H9 (cell line): ENCODE results near the gene ASB15. TPM values are rescaled to one million over a fixed set of nuclear protein-coding genes. Genes with fewer than 3 reads are reported as not detected.

ENCODE experiments used
- DNase-seq: peaks from one replicate; pipeline ENCODE4 v3.0.0-alpha.2; 2017
- H2AFZ ChIP-seq: one replicate; pipeline ENCODE4 v1.6.1; 2013; ENCODE audit warnings: mild to moderate bottlenecking, low read length, control low read depth, moderate library complexity
- H2AK5ac ChIP-seq: 2 replicates; pipeline ENCODE4 v1.6.1; 2013; ENCODE audit warnings: low read length, control low read depth, mixed read lengths; ENCODE audit not compliant: insufficient read length
- H2BK120ac ChIP-seq: one replicate; pipeline ENCODE4 v1.6.1; 2013; ENCODE audit warnings: low read depth, mild to moderate bottlenecking, low read length, control low read depth, inconsistent platforms; ENCODE audit not compliant: poor library complexity, severe bottlenecking
- H2BK12ac ChIP-seq: 2 replicates; pipeline ENCODE4 v1.6.1; 2013; ENCODE audit warnings: low read length, control low read depth, mixed read lengths, low read depth; ENCODE audit not compliant: insufficient read length
- H2BK15ac ChIP-seq: 2 replicates; pipeline ENCODE4 v1.6.1; 2013; ENCODE audit warnings: low read depth, low read length, control low read depth
- H2BK20ac ChIP-seq: one replicate; pipeline ENCODE4 v1.6.1; 2013; ENCODE audit warnings: low read depth, mild to moderate bottlenecking, low read length, control low read depth, inconsistent platforms; ENCODE audit not compliant: poor library complexity, severe bottlenecking
- H2BK5ac ChIP-seq: 2 replicates; pipeline ENCODE4 v1.6.1; 2013; ENCODE audit warnings: low read length, control low read depth, mixed read lengths; ENCODE audit not compliant: insufficient read length
- H3K14ac ChIP-seq: 2 replicates; pipeline ENCODE4 v1.6.1; 2013; ENCODE audit warnings: low read length, control low read depth; ENCODE audit not compliant: insufficient read depth
- H3K18ac ChIP-seq: 2 replicates; pipeline ENCODE4 v1.6.1; 2013; ENCODE audit warnings: low read depth, mild to moderate bottlenecking, mixed read lengths, low read length, control low read depth; ENCODE audit not compliant: insufficient read length
- H3K23ac ChIP-seq: 2 replicates; pipeline ENCODE4 v1.6.1; 2013; ENCODE audit warnings: low read length, control low read depth, mixed read lengths, low read depth; ENCODE audit not compliant: insufficient read length
- H3K23me2 ChIP-seq: 2 replicates; pipeline ENCODE4 v1.6.1; 2013; ENCODE audit warnings: low read depth, mild to moderate bottlenecking, mixed read lengths, low read length, control low read depth; ENCODE audit not compliant: insufficient read length, poor library complexity, severe bottlenecking
- H3K27ac ChIP-seq: 2 replicates; pipeline ENCODE4 v1.5.1; 2013; ENCODE audit warnings: low read length, control low read depth, mixed read lengths, low read depth; ENCODE audit not compliant: insufficient read length
- H3K27me3 ChIP-seq: 2 replicates; pipeline ENCODE4 v1.6.1; 2013; ENCODE audit warnings: low read length, control low read depth, inconsistent platforms; ENCODE audit not compliant: insufficient read depth
- H3K4ac ChIP-seq: 2 replicates; pipeline ENCODE4 v1.6.1; 2013; ENCODE audit warnings: low read depth, mild to moderate bottlenecking, control low read depth, inconsistent platforms, low read length, moderate library complexity
- H3K4me1 ChIP-seq: 2 replicates; pipeline ENCODE4 v1.6.1; 2013; ENCODE audit warnings: low read length, control low read depth, inconsistent platforms; ENCODE audit not compliant: insufficient read depth
- H3K4me2 ChIP-seq: 2 replicates; pipeline ENCODE4 v1.6.1; 2013; ENCODE audit warnings: low read length, control low read depth, mixed read lengths; ENCODE audit not compliant: insufficient read length, insufficient read depth
- H3K56ac ChIP-seq: 2 replicates; pipeline ENCODE4 v1.6.1; 2013; ENCODE audit warnings: low read depth, mild to moderate bottlenecking, mixed read lengths, low read length, control low read depth; ENCODE audit not compliant: insufficient read length
- H3K79me1 ChIP-seq: 2 replicates; pipeline ENCODE4 v1.6.1; 2013; ENCODE audit warnings: low read depth, mild to moderate bottlenecking, moderate library complexity, low read length, control low read depth, inconsistent platforms; ENCODE audit not compliant: insufficient read depth, poor library complexity, severe bottlenecking
- H3K79me2 ChIP-seq: 2 replicates; pipeline ENCODE4 v1.6.1; 2013; ENCODE audit warnings: low read length, control low read depth, inconsistent platforms; ENCODE audit not compliant: insufficient read depth
- H3K9ac ChIP-seq: 2 replicates; pipeline ENCODE4 v1.6.1; 2013; ENCODE audit warnings: low read length, control low read depth, mixed read lengths; ENCODE audit not compliant: insufficient read length; ENCODE audit errors: extremely low read depth
- H3K9me3 ChIP-seq: one replicate; pipeline ENCODE4 v1.6.1; 2013; ENCODE audit warnings: low read depth, low read length, inconsistent platforms; ENCODE audit not compliant: control insufficient read depth
- H3T11ph ChIP-seq: one replicate; pipeline ENCODE4 v1.6.1; 2013; ENCODE audit warnings: mild to moderate bottlenecking, low read length, control low read depth, inconsistent platforms
- H4K20me1 ChIP-seq: one replicate; pipeline ENCODE4 v1.6.1; 2013; ENCODE audit not compliant: control insufficient read depth, insufficient read length, insufficient read depth
- H4K5ac ChIP-seq: 2 replicates; pipeline ENCODE4 v1.6.1; 2013; ENCODE audit warnings: low read depth, mild to moderate bottlenecking, mixed read lengths, low read length, control low read depth; ENCODE audit not compliant: insufficient read length
- H4K8ac ChIP-seq: replicated peaks from 2 replicates; pipeline ENCODE4 v1.6.1; 2013; ENCODE audit warnings: low read length, control low read depth, mixed read lengths, low read depth; ENCODE audit not compliant: insufficient read length
- H4K91ac ChIP-seq: 2 replicates; pipeline ENCODE4 v1.6.1; 2013; ENCODE audit warnings: low read depth, mild to moderate bottlenecking, moderate library complexity, mixed read lengths, low read length, control low read depth; ENCODE audit not compliant: insufficient read length
- H3K27ac Mint-ChIP-seq, 3 experiments: 2 replicates in 2 of 3; 3 replicates in 1 of 3; pipeline ENCODE4 v1.8.0; 2020 to 2021; ENCODE audit warnings: mixed read lengths in 3 of 3, mild to moderate bottlenecking in 1 of 3, moderate library complexity in 1 of 3
- H3K27me3 Mint-ChIP-seq: 2 replicates; pipeline ENCODE4 v1.8.0; 2021; ENCODE audit warnings: low read depth, mild to moderate bottlenecking, moderate library complexity, mixed read lengths
- H3K36me3 Mint-ChIP-seq, 3 experiments: 2 replicates in 2 of 3; 3 replicates in 1 of 3; pipeline ENCODE4 v1.8.0; 2020 to 2021; ENCODE audit warnings: low read depth in 3 of 3, mixed read lengths in 3 of 3; ENCODE audit not compliant: insufficient read depth in 1 of 3
- H3K4me1 Mint-ChIP-seq, 2 experiments: 2 replicates each; pipeline ENCODE4 v1.8.0; 2020; ENCODE audit warnings: mixed read lengths in 2 of 2
- H3K4me3 Mint-ChIP-seq, 2 experiments: 2 replicates in 1 of 2; 3 replicates in 1 of 2; pipeline ENCODE4 v1.8.0; 2020 to 2021; ENCODE audit warnings: mild to moderate bottlenecking in 2 of 2, mixed read lengths in 2 of 2, moderate library complexity in 1 of 2
- H3K9me3 Mint-ChIP-seq, 2 experiments: 2 replicates in 1 of 2; 3 replicates in 1 of 2; pipeline ENCODE4 v1.8.0; 2020; ENCODE audit warnings: mild to moderate bottlenecking in 2 of 2, mixed read lengths in 2 of 2, moderate library complexity in 1 of 2
- CTCF ChIP-seq: fragments of 200-600 bp; sonication (generic); conservative IDR thresholded peaks from 3 replicates; pipeline ENCODE4 v1.8.0; 2021; ENCODE audit warnings: antibody characterized with exemption, mild to moderate bottlenecking
- WGBS: extraction: QIAGEN DNeasy Blood & Tissue Kit; methylation state at CpG from one replicate; pipeline ENCODE4 v1.1.7; 2013; ENCODE audit warnings: missing lambda C conversion rate, low lambda C conversion rate, mixed read lengths; ENCODE audit not compliant: insufficient read length; ENCODE audit errors: extremely low coverage; 5-methylcytosine and 5-hydroxymethylcytosine counted together
- total RNA-seq: library from RNA; stranded (reverse); gene quantifications from 2 replicates; pipeline ENCODE4 v1.2.1, GENCODE V29; 2021

ASB15 gene
- total RNA-seq, 1 experiment from 2014 or later: not detected

- Histone ChIP-seq H3K9me3 (no peaks in the 10 kb centered on the region), H2AK5ac (no peak overlapping the region), H3K23ac (no peak overlapping the region), H3T11ph (no peak overlapping the region), H3K4me1 (peaks cover 5% of the 10 kb centered on the region; the same call in 1 of the 2 replicates), H2BK120ac (no peak overlapping the region), H4K5ac (no peak overlapping the region), H3K27me3 (no peaks in the 10 kb centered on the region; the same call in 1 of the 2 replicates), H3K9ac (no peak overlapping the region), H3K23me2 (no peaks in the 10 kb centered on the region), H3K27ac (no peak overlapping the region), H2AFZ (no peak overlapping the region), H3K4ac (no peak overlapping the region), H3K79me1 (no peaks in the 10 kb centered on the region), H2BK12ac (no peak overlapping the region), H3K79me2 (no peaks in the 10 kb centered on the region), H3K4me2 (no peak overlapping the region), H4K91ac (no peak overlapping the region), H4K8ac (no peak overlapping the region), H2BK20ac (no peak overlapping the region), H3K56ac (no peak overlapping the region), H3K14ac (no peak overlapping the region), H3K18ac (no peak overlapping the region), H4K20me1 (no peaks in the 10 kb centered on the region), H2BK5ac (no peak overlapping the region), H2BK15ac (no peak overlapping the region)
- no peaks in the 10 kb centered on the region for H3K27me3 Mint-ChIP-seq
- peaks cover 3 to 6% of the 10 kb centered on the region in 2 experiments; a peak in 3 of 4 replicates for H3K4me1 Mint-ChIP-seq
- no peak overlapping the region for H3K27ac Mint-ChIP-seq
- no peak overlapping the region for H3K4me3 Mint-ChIP-seq
- no peak for DNase-seq
- H3K9me3 Mint-ChIP-seq: no peaks in the 10 kb centered on the region
- TF ChIP-seq CTCF: no peak
- no CpG with 5 or more reads among the region's 5 CpGs for WGBS
- H3K36me3 Mint-ChIP-seq: no peaks in the 10 kb centered on the region
These were observed 27.2 kb downstream of the ASB15 start for GRCh38 chr7:123628829-123629228.
